Kidney glomerular epithelial cell (primary cell): ENCODE data around the gene NR6A1.

Experiments
- DNase-seq: peaks from one replicate; lab custom pipeline; 2025; lab: John Stamatoyannopoulos, UW

The NR6A1 gene

GRCh38 chr9:124658165-124659017, 112.7 kb downstream of the NR6A1 start:
- peak; percentile 95 for DNase-seq

GRCh38 chr9:124657516-124657915, 113.6 kb downstream of the NR6A1 start:
- DNase-seq, result no peak

DNA sequence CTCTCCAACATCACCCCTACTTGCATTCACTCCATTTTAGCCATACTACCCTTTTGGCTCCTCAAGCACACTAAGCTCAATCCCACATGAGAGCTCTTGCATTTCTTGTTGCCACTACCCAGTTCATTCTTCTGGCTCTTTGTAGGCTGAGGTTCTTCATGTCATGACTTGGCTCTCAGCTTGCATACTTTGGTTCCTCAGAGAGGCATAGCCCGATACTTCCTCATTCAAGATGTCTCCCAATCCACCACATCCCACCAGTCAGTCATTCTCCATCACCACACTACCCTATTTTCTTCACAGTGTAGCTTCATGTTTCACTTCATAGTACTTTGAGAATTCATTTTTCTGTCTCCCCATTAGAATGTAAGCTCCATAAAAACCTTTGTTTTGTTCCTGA, 116.7 kb downstream of the NR6A1 start:
- no peak for DNase-seq

DNA sequence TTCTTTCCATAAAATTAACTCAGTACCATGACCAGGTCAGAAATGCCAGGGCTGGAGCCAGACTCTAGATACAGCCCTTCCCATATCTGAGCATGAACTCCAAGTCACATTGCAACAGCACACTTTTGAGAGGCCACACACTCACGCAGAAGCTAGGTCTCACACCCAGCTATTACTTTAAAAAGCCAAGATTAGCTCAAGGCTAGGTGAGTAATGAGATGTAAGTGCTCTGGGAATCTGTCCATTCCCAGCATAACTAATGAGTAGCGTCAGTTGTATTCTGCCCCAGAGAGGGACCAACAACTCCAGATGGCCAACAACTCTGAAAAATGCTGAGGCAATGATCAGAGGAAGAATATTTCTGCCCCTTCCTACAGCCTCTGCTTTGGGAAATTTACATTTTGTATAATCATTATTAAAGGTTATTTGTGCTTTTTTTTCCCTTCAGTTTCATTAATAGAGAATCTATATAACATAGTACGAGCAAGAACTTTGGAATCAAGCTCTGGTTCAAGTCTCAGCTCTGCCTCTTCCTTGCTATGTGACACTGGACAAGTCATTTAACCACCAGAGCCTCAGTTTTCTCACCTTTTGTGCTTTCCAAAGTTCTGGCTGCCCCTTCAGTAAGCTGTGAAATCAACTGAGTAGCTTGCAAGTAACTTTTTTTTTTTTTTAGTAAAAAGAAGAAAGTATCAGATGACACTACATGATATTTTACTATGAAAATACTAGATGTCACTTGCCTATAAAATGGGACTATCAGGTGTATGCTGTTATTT, 118.3 kb downstream of the NR6A1 start:
- DNase-seq, result no peak

- DNase-seq, result no peak
These were observed 118.9 kb downstream of the NR6A1 start for GRCh38 chr9:124652203-124652602.

DNA sequence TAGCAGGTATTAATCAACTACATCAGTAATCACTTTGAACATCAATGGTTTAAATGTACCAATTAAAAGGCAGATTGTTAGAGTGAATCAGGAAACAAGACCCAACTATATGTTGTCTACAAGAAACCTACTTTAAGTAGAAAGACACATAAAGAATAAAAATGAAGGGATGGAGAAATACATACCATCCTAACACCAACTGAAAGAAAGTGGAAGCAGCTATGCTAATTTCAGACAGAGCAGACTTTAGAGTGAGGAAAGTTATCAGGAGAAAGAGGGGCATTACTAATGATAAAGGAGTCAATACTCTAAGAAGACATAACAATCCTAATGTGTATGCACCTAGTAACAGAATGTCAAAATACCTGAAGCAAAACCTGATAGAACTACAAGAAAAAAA, 125.8 kb downstream of the NR6A1 start:
- no peak for DNase-seq

DNA sequence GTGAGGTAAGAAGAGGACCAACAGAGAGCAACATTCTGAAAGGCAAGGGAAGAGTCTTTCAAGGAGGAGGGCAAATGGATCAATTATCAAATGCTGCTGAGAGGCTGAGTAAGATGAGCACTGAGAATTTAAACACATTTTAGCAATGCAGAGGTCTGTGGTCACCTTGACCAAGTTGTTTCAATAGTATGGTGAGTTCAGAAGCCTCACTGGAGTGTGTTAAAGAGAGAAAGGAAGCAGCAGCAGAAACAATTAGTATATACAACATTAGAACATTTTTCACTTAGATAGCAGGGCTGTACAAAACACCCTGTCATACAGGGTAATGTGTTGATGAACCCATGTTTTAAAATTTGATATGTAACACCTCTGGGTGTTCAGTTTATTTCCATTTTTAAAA, 131.5 kb downstream of the NR6A1 start:
- no peak for DNase-seq

DNA sequence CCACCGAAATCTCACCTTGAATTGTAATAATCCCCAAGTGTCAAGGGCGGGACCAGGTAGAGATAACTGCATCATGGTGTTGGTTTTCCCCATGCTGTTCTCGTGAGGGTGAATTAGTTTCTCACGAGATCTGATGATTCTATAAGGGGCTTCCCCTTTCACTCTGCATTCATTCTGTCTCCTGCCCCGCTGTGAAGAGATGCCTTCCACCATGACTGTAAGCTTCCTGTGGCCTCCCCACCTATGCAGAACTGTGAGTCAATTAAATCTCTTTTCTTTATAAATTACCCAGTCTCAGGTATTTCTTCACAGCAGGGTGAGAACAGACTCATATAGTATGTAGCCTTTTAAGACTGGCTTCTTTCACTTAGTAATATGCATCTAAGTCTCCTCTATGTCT, 135.8 kb downstream of the NR6A1 start:
- DNase-seq, result no peak

GRCh38 chr9:124632077-124632621, 139.0 kb downstream of the NR6A1 start:
- no peak for DNase-seq

GRCh38 chr9:124631326-124631725, 139.8 kb downstream of the NR6A1 start:
- no peak for DNase-seq

DNA sequence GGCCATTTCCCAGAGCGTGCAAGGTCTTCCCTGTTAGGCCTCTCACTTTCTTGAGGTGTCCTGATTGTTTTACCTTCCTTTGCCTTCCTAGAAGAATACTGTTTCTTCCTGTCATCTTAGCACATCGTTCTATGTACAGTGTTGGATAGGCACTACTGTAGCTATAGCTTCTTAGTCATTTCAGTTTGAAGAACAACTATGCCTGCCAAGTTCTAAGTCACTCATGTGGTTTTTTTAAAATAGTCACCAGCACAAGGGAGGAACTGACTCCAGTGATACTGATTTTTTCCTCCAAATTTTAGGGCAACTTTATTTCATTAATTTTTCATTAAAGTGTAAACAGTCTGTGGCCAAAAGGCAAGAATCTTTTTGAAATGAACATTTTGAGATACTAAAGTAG, 141.5 kb downstream of the NR6A1 start:
- DNase-seq, result no peak

DNA sequence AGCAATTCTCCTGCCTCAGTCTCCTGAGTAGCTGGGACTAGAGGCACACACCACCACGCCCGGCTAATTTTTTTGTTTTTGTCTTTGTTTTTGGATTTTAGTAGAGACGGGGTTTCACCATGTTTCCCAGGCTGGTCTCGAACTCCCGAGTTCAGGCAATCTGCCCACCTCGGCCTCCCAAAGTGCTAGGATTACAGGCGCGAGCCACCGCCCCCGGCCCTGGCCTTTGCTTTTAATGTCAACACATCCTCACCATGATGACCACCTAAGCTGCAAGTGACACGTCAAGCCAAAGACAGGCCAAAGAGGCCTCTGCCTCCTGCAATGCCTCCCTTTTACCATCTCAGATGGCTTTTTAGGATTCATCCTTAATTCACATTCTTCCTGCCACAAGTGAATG, 142.4 kb downstream of the NR6A1 start:
- DNase-seq, result no peak

DNA sequence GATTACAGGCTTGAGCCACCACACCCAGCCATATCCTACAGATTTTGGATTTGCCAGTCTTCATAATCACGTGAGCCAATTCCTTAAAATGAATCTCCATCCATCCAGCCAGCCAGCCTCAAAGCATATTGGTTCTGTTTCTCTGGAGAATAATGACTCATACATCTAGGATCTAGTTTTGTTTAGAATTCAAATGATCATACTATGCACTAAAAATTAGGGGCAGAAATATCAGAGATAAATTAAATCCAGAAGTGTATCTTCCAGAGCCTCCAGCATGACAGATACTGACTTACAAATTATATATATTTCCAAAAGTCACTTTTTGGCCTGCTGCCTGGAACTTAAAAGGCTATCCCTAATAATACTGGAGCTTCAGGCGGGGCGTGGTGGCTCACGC, 144.8 kb downstream of the NR6A1 start:
- no peak for DNase-seq

- no peak for DNase-seq
These were observed 146.0 kb downstream of the NR6A1 start for GRCh38 chr9:124625087-124625486.

GRCh38 chr9:124624735-124624992, 146.4 kb downstream of the NR6A1 start:
- DNase-seq, result no peak

DNA sequence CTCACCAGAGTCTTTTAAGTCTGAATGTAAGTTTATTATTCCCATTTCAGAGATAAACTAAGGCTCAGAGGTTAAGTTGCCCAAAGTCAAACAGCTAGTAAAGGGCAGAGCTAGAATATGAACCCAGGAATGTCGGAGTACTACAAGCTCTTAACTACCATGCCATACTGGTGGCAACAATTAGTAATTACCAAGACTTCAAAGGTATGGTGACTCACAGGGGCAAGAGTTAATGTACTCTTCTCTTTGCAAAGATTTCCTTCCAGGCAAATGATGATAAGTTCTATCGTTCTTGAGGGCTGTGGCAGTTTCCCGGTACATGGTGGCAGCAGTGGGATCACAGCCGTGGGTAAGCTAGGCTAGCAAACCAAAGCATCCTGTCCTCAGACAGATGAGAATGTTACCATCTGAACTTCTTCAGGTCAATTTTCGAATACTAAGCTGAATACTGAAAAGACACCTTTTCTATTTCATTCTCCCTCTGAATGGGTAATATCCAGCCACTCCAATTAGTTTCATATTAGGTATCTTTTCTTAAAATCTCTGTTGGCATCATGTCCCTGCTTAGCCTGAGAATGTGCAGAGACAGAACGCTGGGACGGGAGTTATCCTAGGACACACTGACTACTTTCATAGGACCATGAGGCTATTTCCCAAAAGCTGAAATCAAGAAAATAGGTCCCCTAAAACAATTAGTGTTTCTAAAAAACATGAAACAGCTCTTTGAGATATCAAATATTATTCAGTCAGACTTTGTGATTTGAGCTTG, 147.0 kb downstream of the NR6A1 start:
- no peak for DNase-seq

- DNase-seq, result no peak
These were observed 148.2 kb downstream of the NR6A1 start for GRCh38 chr9:124622882-124623281.

- peak; percentile 73 for DNase-seq
These were observed 149.5 kb downstream of the NR6A1 start for GRCh38 chr9:124621371-124622328.

- peak; percentile 71 for DNase-seq
These were observed 152.6 kb downstream of the NR6A1 start for GRCh38 chr9:124618476-124618875.

- peak; percentile 66 for DNase-seq
These were observed 153.5 kb downstream of the NR6A1 start for GRCh38 chr9:124617477-124618141.

DNA sequence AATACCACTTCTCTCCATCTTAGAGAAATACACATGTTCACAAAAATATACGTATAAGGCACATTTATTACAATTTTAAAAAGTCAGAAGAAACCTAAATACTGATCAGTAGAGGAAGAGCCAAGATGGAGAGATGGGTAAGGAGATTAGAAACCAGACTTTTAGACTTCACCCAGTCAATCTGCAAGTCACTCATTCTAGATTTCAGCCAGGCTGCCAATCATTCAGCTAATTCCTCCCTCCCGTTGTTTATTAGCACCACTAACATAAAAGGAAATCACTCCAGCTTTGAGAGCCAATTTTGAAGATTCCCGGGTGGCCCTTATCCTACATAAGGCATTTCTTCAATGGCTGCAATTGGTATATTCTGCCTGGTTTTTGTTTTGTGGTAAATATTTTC, 154.2 kb downstream of the NR6A1 start:
- DNase-seq, result no peak
